Stimulated activated CD4-positive, alpha-beta T cell treated with anti-CD3 and anti-CD28 coated beads, Interleukin-4, amount 100 ng/mL, for 24 hours (primary cell): ENCODE measurements around the gene CCL28.
A peak's percentile ranks its signal among the peaks of the same experiment; 100 is the strongest.

Experiments used
- DNase-seq: peaks from one replicate; pipeline ENCODE4 v3.0.0-alpha.2; 2020

The CCL28 gene

DNA sequence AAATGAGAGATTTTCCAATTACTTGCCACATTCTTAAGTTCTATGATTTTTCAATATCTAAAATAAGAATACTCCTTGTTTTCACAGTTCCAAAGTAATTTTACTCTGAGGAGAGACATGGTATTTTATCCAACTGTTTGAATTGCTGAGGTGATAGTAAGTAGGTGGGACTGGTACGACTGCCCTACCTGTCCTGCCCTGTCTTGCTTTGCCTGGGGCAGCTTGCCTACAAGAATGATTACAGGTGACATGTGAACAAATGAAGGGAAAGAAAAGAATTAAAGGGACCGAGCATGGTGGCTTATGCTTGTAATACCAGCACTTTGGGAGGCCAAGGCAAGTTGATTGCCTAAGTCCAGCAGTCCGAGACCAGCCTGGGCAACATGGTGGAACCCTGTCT, 57.4 kb downstream of the CCL28 start:
- no peak for DNase-seq

DNA sequence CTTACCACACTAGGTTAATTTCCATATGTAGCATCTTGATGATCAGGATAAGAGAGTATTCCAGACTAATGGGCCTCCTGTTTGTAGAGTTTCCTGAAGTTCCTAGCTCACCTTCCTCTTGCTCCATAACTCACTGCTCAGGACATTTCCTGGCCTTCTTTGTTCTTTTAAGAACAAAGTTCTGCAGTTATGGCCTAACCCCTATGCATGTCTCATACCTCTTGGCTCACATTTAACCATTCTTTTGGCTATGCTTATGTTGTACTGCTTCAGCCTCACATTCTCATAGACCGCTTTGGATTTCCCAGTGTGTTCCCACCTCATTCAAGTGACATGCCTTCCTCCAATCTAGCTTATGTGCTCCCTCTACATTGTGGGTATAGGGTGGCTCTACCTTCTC, 58.5 kb downstream of the CCL28 start:
- DNase-seq = no peak

DNA sequence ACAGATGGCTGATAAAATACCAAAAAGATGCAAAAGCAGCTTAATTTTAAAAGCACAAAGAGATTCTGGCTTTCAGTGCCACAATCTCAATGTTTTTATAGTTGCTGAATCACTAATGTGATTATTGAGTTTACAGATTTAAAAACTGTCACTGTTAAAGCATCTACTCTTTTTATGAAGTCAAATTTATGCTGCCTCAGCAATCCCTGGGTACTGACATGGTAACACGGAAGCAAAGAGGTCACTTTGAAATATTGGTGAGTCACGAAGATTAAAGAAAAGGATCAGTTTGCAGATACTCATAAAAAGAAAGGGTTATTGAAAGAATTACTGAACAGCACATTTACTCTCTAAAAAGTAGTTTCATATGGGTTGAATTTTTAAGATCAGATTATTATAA, 59.3 kb downstream of the CCL28 start:
- no peak for DNase-seq

- DNase-seq = no peak
These were observed 60.1 kb downstream of the CCL28 start for GRCh38 chr5:43352131-43352530.

GRCh38 chr5:43348861-43349363, 63.3 kb downstream of the CCL28 start:
- DNase-seq = no peak

- DNase-seq = no peak
These were observed 64.0 kb downstream of the CCL28 start for GRCh38 chr5:43348207-43348606.

GRCh38 chr5:43338862-43339261, 73.3 kb downstream of the CCL28 start:
- DNase-seq = no peak

DNA sequence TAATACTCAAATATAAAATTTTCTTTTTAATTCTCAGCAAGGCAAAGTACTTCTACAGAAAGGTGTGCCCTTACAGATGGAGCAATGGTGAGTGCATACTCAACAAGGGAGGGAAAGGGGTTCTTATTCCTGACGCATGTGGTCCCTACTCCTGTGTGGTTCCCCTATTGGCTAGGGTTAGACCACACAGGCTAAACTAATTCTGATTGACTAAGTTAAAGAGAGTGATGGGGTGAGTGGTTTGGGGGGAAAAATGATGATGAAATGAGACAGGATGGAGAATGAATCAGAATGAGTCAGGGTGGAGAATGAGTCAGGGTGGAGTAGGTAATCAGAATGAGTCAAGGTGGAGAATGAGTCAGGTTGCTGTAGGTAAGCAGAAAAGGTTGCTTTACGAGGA, 76.0 kb downstream of the CCL28 start:
- DNase-seq = peak; percentile 34

GRCh38 chr5:43335681-43336080, 76.5 kb downstream of the CCL28 start:
- no peak for DNase-seq

DNA sequence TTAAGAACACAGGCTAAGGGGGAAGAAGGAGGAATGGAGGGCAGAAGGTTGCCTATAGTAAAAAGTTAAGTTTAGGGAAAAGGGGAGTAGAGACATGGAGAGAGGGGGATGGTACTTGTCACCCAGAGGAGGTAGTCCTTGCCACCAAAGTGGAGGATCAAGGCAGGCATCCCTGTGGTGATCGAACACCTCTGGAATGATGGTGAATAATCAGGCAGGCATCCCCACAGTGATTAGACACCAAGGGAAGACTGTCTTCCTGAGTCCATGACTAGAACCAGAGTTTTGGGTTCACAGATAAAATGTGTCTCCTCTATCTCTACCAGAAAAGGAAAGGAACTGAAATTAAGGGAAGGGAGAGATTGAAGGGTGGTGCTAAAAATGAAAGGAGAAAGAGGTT, 79.8 kb downstream of the CCL28 start:
- DNase-seq = no peak
